G401.6 (cell line): Measurements from ENCODE around the gene TMEM52B.
A peak's percentile ranks its signal among the peaks of the same experiment; 100 is the strongest.
"Not testable (repeated sequence)": the region's sequence is repeated elsewhere in the genome, so short reads cannot be mapped to it uniquely, and the experiment has no call there.

Source experiments
- FAIRE-seq: peaks from 2 replicates; lab custom pipeline; 2012; peaks lifted over from hg19 to GRCh38; lab: Jason Lieb, UNC

The TMEM52B gene

DNA sequence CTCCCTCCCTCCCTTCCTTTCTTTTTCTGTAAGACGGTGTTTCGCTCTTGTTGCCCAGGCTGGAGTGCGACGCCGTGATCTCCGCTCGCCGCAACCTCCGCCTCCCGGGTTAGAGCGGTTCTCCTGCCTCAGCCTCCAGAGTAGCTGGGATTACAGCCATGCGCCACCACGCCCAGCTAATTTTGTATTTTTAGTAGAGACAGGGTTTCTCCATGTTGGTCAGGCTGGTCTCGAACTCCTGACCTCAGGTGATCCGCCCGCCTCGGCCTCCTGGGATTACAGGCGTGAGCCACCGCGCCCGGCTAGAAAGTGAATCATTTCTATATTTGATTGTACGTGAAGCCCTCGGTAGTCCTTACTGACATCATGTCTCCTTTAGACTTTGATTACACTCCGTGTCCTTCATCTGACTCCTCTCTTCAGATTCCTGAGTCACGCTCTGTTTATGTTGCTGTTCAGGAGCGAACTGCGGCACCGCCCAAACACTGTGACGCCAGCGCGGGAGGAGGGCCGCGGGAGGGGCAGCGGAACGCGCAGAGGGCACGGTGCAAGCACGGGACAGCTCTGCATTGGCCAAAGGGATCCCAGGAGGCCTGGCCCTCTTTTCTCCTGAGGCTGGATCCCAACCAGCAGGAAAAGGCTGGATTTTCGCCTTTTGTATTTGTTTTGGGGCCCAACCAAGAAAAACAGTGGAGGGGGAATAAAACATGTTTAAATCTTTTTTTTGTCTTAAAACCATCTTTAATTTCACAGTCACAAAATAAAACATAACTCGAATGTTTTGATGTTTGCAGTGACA lies 33.3 kb downstream of the TMEM52B start:
- FAIRE-seq: peak; percentile 94

DNA sequence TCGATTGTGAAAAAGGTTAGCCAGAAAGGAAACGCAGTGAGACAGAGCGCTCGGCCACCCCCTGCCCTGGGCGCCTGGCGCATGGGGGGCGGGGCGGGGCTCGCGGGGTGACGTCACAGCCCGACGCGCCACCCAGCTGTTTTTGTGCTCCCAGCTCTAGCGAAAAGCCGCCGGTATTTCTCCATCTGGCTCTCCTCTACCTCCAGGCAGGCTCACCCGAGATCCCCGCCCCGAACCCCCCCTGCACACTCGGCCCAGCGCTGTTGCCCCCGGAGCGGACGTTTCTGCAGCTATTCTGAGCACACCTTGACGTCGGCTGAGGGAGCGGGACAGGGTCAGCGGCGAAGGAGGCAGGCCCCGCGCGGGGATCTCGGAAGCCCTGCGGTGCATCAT lies 33.9 kb downstream of the TMEM52B start, which contains the start of gene GABARAPL1:
Gene GABARAPL1, plus strand, starts transcription at position 139 of the 393 bp plus-strand sequence. Its CDS starts 253 bp downstream, at position 392.
- FAIRE-seq: no peak

DNA sequence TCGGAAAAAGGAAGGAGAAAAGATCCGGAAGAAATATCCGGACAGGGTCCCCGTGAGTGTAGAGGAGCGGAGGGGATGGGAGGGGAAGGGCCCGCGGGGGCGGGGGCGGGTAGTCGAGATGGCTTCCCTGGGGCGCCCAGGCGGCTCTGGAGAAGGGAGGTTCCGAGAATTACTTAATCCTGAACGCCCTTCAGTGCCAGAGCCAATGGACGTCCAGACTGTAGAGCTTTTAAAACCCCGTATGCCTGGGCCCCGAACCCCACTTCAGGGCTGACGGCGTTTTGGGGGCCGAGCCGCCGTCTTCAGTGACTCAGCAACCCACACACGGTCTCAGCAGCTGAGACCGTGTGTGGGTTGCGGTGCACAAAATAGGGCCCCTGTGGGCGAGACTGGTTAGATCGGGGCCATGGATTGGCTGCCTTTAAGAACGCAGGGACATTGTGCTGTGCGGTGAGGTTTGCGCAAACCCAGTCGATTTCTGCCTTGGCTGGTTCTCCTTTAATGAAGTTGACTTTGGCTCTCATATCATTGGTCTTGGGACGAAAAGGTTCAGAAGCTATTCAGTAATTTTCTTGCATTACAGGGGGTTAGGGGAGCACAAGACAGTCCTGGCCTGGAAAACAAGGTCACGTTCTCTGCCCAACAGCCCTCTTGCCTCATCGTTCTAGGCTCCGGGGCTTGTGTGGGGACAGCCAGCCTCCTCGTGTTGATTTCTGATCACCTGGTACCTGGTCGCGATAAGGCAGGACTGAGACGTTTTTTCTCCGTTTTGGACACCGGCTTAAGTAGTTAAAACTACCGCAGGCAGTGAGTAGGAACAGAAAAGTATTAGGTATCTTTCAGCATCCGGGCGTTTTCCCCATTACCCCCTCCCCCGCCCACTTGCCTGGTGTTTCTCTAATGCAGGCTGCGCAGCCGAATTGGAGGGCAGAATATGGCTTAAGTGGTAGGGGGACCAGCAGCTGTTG lies 34.6 kb downstream of the TMEM52B start:
- no peak for FAIRE-seq

DNA sequence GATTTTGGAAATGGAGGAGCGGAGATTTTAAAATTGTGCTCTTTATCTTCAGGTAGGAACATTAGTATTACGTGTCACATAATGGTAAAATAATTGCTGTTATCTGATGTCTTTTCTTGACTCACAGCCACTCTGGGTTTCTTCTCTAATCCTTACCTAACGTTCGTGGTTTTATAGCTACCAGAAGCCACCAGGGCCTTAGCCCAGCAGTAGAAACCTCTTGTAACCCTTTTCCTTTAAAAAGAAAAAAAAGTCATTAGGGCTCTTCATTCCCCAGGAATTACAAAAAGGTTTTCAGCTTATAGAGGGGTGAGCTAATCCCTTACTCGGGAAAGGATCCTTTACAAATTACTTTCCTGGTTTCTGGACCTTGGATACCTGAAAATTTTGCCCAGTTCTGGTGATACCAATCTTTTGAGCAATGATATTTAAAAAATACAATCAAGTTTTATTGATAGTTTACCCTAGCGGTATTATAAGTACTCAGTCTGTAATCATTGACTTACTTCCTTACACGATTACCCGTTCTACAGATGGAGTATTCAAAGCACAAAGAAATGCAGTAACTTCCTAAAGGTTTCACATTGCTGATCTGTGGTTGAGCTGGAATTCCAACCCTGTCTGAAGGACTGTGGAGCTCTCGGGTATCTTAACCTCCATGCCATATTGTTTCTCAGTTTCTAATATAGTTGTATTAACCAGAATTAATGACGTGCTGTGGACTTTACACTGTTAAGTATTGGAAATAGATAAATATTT lies 35.5 kb downstream of the TMEM52B start:
- FAIRE-seq: no peak

DNA sequence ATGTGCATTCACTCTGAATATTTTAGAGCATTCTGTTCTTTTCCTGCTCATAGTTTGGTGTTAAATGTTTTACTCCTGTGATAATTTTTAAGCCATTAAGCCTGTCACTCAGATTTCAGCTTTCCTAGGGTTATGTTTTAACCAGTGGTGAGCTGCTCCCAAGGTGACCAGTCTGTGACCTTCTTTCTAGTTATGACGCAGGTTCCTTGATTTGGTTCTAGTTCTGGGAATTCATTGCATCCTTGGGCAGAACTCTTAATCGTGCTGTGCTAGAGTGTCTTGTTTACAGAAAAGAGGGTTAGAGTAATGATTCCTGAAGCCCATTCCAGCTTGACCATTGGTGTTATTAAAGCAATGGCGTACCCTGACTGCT lies 36.0 kb downstream of the TMEM52B start:
- no peak for FAIRE-seq

DNA sequence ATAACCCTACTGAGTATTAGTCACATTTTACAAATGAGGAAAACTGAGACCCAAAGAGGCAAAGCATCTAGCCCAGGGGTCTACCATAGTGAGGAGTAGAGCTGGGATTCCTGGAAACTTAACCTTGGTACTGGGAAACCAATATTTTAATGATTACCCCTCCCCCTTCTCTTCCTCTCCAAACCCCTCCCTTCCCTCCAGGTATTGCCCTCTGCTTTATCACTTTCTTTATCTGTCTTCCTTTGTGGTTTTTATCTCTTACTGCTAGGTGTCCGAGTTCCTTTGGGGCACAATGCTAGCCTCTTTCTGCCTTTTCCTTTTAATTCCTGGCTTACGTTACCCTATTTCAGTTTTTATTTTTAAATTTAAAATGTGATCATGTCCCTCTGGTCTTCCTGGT lies 36.6 kb downstream of the TMEM52B start:
- no peak for FAIRE-seq

DNA sequence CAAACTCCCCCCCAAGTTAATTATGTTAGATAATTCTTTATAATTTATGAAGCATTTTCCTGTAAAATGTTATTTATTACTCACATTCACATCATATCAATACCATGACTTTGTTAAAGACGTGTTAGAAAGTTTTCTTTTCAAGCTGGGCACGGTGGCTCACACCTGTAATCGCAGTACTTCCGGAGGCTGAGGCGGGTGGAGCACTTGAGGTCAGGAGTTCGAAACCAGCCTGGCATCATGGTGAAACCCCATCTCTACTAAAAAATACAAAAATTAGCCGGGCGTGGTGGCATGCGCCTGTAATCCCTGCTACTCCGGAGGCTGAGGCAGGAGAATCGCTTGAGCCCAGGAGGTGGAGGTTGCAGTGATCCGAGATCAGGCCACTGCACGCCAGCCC lies 37.1 kb downstream of the TMEM52B start:
- peak; percentile 3 for FAIRE-seq

DNA sequence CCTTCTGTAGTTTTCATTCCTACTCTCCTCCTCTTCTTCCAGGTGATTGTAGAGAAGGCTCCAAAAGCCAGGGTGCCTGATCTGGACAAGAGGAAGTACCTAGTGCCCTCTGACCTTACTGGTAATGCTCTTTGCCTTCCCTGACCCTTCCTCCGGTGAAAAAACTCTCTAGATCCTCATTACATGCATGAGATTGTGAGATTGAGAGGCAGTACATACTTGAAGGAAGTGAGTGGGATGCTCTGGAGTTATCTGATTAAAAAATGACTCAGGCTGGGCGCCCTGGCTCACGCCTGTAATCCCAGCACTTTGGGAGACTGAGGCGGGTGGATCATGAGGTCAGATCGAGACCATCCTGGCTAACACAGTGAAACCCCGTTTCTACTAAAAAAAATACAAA lies 39.2 kb downstream of the TMEM52B start:
- FAIRE-seq: no peak

DNA sequence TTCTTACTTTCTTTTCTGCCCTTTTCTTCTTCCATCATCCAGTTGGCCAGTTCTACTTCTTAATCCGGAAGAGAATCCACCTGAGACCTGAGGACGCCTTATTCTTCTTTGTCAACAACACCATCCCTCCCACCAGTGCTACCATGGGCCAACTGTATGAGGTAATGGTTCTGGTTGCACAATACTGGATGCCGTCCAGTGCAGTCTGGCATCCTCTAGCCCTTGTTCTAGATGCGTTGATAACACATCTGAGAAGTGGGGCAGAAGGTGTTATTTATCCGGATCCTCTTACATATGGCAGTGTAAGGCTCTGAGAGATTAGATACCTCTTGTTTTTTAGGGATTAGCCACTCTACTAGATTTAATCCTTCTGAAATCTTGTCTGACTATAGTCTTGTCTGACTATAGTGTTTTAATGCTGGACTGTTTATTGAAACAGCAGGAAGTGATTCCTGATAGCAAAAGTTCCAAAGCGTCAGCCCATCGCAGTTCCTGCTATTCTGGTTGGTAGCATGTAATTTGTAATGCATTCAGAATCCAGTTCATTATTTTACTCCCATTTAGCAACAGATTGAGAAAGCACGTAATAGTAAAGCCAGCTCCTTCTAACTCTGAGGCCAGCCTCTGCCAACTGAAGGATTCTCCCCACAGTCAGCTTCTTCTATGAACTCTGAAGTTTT lies 41.7 kb downstream of the TMEM52B start:
- no peak for FAIRE-seq

DNA sequence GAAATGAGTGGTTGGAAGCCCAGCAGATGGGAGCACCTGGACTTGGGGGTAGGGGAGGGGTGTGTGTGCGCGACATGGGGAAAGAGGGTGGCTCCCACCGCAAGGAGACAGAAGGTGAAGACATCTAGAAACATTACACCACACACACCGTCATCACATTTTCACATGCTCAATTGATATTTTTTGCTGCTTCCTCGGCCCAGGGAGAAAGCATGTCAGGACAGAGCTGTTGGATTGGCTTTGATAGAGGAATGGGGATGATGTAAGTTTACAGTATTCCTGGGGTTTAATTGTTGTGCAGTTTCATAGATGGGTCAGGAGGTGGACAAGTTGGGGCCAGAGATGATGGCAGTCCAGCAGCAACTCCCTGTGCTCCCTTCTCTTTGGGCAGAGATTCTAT lies 43.0 kb downstream of the TMEM52B start:
- no peak for FAIRE-seq

DNA sequence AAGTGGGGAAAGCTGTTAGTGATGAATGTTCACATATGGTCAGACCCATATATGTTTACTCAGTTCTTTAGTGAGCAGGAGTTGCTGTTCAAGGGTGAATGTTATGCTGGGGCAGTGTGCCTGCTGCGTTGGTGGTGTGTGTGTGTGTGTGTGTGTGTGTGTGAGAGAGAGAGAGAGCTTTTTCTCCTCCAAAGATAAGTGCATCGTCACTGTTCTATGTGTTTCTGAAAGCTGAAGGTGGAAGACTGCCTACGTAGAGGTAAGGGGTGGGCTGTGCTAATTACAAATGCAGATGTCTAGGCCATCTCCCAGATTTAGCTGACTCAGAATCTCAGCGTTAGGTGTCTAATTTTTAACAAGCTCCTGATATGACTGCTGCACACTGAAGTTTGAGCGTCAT lies 44.4 kb downstream of the TMEM52B start:
- FAIRE-seq: no peak

DNA sequence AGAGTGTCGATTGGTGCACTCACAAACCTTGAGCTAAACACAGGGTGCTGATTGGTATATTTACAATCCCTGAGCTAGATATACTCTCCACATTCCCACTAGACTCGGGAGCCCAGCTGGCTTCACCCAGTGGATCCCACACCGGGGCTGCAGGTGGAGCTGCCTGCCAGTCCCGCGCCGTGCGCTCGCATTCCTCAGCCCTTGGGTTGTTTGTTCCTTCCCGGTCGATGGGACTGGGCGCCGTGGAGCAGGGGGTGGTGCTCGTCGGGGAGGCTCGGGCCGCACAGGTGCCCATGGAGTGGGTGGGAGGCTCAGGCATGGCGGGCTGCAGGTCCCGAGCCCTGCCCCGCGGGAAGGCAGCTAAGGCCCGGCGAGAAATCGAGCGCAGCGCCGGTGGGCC lies 46.6 kb downstream of the TMEM52B start:
- not testable (repeated sequence) for FAIRE-seq

DNA sequence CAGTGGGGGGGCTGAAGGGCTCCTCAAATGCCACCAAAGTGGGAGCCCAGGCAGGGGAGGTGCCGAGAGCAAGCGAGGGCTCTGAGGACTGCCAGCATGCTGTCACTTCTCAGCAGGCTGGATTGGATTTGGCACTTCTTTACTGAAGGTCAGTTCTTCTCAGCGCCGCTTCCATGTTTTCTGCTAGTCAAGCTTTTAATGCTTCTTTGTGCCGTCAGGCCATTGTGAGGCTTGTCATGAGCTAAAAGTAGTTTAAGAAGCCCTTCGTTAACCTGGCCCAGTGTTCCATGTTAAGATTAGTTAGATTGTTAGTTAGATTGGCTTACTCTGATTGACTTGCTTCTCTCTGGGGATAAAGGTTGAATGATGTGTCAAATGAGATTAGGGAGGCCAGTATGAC lies 47.3 kb downstream of the TMEM52B start:
- FAIRE-seq: no peak

DNA sequence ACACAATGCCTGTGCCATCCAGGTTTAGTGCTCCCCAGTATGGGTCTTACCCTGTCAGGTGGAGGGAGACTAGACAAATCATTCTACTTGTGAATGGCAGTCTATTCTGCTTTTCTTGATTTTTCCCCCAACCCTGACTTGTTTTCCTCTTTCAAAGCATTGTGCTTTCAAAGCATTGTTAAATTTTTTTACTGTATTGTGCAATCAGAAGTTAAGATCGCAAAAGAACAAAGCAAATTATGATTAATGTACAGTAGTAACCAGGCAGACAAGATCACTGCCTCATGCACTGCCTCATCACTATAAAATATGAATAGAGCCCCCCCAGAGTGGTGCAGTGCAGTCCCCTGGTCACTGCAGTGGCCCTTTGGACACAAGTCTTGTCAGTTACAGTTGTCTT lies 47.9 kb downstream of the TMEM52B start:
- FAIRE-seq: no peak

DNA sequence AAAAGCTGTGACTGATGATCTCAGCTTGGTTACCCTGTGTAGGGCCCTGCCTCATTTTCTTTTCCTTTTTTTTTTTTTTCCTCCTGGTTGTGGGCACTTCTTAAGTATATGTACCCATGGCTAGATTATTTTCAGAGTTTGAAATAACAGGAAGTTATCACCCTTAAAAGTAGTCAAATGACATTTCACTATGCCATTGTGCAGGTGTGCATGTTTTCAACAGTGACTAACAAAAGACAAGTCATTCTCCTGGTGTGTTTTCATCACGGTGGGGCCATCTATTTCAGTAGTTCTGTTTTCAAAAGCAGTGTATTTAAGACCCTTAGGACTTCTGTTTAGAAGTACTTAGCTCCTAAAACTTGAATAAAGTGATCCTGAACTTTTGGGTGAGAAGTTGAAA lies 48.8 kb downstream of the TMEM52B start:
- FAIRE-seq: no peak

DNA sequence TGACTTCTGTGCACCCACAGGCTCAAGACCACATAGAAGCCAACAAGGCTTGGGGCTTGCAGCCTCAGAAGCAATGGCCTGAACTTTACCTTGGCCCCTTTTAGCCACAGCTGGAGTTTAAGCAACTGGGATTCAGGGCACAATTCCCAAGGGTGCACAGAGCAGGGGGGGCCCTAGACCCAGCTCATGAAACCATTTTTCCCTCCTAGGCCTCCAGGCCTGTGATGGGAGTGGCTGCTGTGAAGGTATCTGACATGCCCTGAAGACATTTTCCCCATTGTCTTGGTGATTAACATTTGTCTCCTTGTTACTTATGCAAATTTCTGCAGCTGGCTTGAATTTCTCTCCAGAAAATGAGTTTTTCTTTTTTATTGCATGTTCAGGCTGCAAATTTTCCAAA lies 55.7 kb downstream of the TMEM52B start:
- no peak for FAIRE-seq

DNA sequence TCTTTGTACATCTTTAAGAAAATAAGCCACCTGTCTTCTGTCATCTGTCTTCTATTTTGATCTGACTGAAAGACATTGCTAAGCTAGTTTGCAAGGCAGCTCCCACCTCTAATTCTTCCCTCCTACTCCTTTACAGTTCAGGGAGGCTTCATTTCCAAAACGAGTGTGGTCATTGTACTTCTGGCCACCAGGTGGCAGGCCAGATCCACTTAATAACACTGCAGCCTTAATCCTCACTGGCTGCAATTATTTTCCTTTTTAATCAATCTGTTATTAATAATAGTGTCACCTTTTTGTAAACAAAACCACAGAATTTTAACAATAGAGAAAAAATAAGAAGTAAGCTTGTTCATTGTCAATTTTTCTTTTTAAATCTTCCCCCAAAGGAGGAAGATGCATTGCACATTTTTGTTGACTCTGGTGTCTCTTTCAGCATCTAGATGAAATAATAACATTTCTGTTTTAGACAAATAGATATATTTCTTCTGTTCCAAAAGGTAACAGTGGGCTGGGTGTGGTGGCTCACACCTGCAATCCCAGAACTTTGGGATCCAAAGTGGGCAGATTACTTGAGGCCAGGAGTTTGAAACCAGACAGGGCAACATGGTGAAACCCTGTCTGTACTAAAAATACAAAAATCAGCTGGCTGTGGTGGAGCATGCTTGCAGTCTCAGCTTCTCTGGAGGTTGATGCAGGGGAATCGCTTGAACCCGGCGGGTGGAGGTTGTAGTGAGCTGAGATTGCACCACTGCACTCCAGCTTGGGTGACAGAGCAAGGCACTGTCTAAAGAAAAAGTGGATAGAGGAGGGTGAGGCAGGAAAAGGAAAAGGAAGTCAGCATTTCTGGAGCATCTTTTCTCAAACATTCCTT lies 57.2 kb downstream of the TMEM52B start:
- peak; percentile 89 for FAIRE-seq

DNA sequence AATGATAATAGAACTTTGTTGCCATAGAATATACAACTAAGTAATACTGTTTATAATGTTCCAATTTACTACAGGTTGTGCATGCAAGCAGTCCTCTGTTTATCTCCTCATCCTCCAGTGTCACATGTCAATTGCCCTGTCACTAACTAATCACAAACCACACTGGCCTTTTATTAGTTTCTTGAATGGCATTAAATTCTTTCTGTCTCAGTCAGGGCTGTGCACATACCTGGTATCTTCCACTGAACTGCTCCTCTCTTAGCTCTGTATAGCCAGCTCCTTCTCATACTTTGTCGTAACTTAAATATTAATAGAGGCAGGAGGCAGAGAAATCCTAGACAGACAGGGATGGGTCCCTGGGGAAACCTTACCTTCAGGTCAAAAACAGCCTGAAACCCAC lies 57.9 kb downstream of the TMEM52B start:
- FAIRE-seq: no peak

DNA sequence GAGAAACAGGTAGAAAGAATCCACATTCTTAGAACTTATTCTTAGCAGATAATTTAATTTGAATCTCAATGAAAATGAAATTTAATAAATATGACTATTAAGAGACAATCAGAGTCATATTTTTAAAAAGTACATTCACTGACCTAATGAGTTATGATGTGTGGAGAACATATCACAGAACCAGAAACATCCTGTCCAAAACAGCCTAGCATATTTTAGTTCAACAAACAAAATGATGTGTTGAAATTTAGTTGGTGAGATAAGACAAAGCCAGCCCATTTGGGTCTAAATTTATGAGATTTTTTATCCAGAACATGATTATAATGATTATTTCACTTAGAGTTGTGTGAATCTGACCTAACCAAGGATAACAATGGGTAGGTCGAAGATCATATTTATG lies 59.7 kb downstream of the TMEM52B start:
- FAIRE-seq: no peak

DNA sequence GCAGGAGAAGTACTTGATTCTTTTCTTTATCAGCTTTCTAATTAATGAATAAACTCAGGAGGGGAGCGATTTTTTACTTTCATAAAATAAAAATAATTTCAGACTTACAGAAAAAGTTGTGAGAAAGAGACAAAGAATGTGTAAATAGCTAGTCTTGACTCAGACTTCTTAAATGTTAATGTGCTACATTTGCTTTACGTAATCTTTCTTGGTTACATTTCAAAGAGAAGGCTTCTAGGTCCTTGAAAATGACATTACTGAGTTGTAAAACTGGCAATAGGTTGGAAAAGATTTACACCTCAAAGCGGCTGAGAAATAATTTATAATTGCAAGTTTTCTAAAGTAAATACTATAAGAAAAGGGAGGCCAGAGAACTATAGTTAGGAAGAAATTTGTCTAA lies 62.5 kb downstream of the TMEM52B start:
- no peak for FAIRE-seq
